ENCODE results near the gene HOXA1. TPM values are rescaled to one million over a fixed set of nuclear protein-coding genes. Genes with fewer than 3 reads are reported as not detected.

HOXA1 gene

Small RNA genes lying within 50 kb of the gene (small RNA-seq; reads per million reads assigned to genes)
- gene RF01977 (ENCODE audit: low read depth) = not detected
